ENCODE data around the gene GCC1. TPM values are rescaled to one million over a fixed set of nuclear protein-coding genes. Genes with fewer than 3 reads are reported as not detected.

The GCC1 gene
- total RNA-seq, 2 donors from 2014 or later: 14.8 to 15.3 TPM

- Mint-ChIP-seq H3K9me3 (no peaks in the 10 kb centered on the region), H3K27me3 (ENCODE audit: insufficient read depth) (peaks cover 12% of the 10 kb centered on the region), H3K4me3 (no peak overlapping the region), H3K27ac (no peak overlapping the region), H3K4me1 (peaks cover 17% of the 10 kb centered on the region), H3K36me3 (ENCODE audit: low read depth) (peaks cover 37% of the 10 kb centered on the region)
- Histone ChIP-seq H3K4me1 (ENCODE audit: control insufficient read depth, insufficient read depth, low read length) (peaks cover 7% of the 10 kb centered on the region), H3K9ac (ENCODE audit: extremely low read depth, low read length, poor library complexity, severe bottlenecking) (no peak overlapping the region), H3K27me3 (ENCODE audit: control insufficient read depth, insufficient read depth, low read length, poor library complexity, severe bottlenecking) (no peaks in the 10 kb centered on the region), H3K4me3 (ENCODE audit: low read length) (no peak overlapping the region), H3K27ac (ENCODE audit: low read depth, low read length) (no peak overlapping the region), H3K36me3 (ENCODE audit: control insufficient read depth, insufficient read depth, low read length) (peaks cover 41% of the 10 kb centered on the region), H3K9me3 (ENCODE audit: control insufficient read depth, low read length) (peaks cover 5% of the 10 kb centered on the region)
- 85 to 100% methylated on average over 1 of the region's 1 CpG for WGBS, 2 experiments (ENCODE audit: insufficient coverage in 1 of 2, insufficient read length in 1 of 2)
- TF ChIP-seq CTCF (conservative IDR thresholded peaks at IDR 0.05): no peak
- no peak for DNase-seq
These were observed 3.7 kb downstream of the GCC1 start for GRCh38 chr7:127581716-127582115.

GRCh38 chr7:127580612-127581011 lies 4.8 kb downstream of the GCC1 start:
- no peak for TF ChIP-seq CTCF (conservative IDR thresholded peaks at IDR 0.05)
- Histone ChIP-seq H3K4me3 (ENCODE audit: low read length) (no peak overlapping the region), H3K4me1 (ENCODE audit: control insufficient read depth, insufficient read depth, low read length) (peaks cover 7% of the 10 kb centered on the region), H3K9me3 (ENCODE audit: control insufficient read depth, low read length) (no peaks in the 10 kb centered on the region), H3K9ac (ENCODE audit: extremely low read depth, low read length, poor library complexity, severe bottlenecking) (no peak overlapping the region), H3K27ac (ENCODE audit: low read depth, low read length) (no peak overlapping the region), H3K27me3 (ENCODE audit: control insufficient read depth, insufficient read depth, low read length, poor library complexity, severe bottlenecking) (no peaks in the 10 kb centered on the region), H3K36me3 (ENCODE audit: control insufficient read depth, insufficient read depth, low read length) (peaks cover 41% of the 10 kb centered on the region)
- DNase-seq: no peak
- Mint-ChIP-seq H3K27me3 (ENCODE audit: insufficient read depth) (peaks cover 1% of the 10 kb centered on the region), H3K27ac (no peak overlapping the region), H3K4me3 (no peak overlapping the region), H3K4me1 (peaks cover 15% of the 10 kb centered on the region), H3K36me3 (ENCODE audit: low read depth) (peaks cover 37% of the 10 kb centered on the region), H3K9me3 (no peaks in the 10 kb centered on the region)

GRCh38 chr7:127578711-127579275 lies 6.6 kb downstream of the GCC1 start:
- Mint-ChIP-seq H3K4me1 (peaks cover 4% of the 10 kb centered on the region), H3K27ac (no peak overlapping the region), H3K4me3 (no peak overlapping the region), H3K27me3 (ENCODE audit: insufficient read depth) (no peaks in the 10 kb centered on the region), H3K36me3 (ENCODE audit: low read depth) (peaks cover 33% of the 10 kb centered on the region), H3K9me3 (no peaks in the 10 kb centered on the region)
- DNase-seq: no peak
- H3K27ac ChIP-seq (ENCODE audit: low read depth, low read length): no peak overlapping the region
- peaks cover 39% of the 10 kb centered on the region for H3K36me3 ChIP-seq (ENCODE audit: control insufficient read depth, insufficient read depth, low read length)
- H3K4me1 ChIP-seq (ENCODE audit: control insufficient read depth, insufficient read depth, low read length): peaks cover 3% of the 10 kb centered on the region
- TF ChIP-seq CTCF (conservative IDR thresholded peaks at IDR 0.05): no peak
- WGBS, 2 experiments (ENCODE audit: insufficient coverage in 1 of 2, insufficient read length in 1 of 2): 80 to 84% methylated on average over 2 to 4 of the region's 4 CpGs
- H3K27me3 ChIP-seq (ENCODE audit: control insufficient read depth, insufficient read depth, low read length, poor library complexity, severe bottlenecking): no peaks in the 10 kb centered on the region
- no peak overlapping the region for H3K4me3 ChIP-seq (ENCODE audit: low read length)
- H3K9me3 ChIP-seq (ENCODE audit: control insufficient read depth, low read length): no peaks in the 10 kb centered on the region
- no peak overlapping the region for H3K9ac ChIP-seq (ENCODE audit: extremely low read depth, low read length, poor library complexity, severe bottlenecking)

Measured in endodermal cell (in vitro differentiated cells).